22Rv1 (cell line): ENCODE data around the gene SMAD1.

Source experiments
- ZFX ChIP-seq: fragments of 450-650 bp; IDR thresholded peaks from 2 replicates; pipeline ENCODE4 v1.6.1; 2017; ENCODE audit warnings: antibody characterized with exemption, borderline replicate concordance
- TF ChIP-seq, protein P1 (sequence below): fragments of 450-650 bp; IDR thresholded peaks from 2 replicates; pipeline ENCODE4 v1.5.1; 2017; ENCODE audit warnings: mild to moderate bottlenecking

DNA sequence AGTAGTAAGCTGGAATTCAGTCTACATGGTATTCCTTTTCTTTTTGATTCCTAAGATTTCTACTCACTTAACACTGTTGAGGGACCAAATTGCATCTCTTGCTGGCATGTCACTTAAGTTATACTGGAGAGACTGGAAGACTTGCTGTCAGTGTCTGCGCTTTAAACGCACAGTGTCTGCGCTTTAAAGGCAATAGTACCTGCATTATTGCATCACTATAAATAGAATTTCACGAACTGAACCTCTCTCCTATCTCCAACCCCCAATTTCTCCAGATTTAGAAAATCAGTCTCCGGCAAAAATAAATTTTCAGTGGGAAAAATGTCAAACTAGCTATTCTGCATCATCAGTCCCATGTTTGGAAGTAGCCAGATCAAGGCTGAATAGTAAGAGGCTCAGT is 21.2 kb downstream of the SMAD1 start:
- TF ChIP-seq, protein P1, sequence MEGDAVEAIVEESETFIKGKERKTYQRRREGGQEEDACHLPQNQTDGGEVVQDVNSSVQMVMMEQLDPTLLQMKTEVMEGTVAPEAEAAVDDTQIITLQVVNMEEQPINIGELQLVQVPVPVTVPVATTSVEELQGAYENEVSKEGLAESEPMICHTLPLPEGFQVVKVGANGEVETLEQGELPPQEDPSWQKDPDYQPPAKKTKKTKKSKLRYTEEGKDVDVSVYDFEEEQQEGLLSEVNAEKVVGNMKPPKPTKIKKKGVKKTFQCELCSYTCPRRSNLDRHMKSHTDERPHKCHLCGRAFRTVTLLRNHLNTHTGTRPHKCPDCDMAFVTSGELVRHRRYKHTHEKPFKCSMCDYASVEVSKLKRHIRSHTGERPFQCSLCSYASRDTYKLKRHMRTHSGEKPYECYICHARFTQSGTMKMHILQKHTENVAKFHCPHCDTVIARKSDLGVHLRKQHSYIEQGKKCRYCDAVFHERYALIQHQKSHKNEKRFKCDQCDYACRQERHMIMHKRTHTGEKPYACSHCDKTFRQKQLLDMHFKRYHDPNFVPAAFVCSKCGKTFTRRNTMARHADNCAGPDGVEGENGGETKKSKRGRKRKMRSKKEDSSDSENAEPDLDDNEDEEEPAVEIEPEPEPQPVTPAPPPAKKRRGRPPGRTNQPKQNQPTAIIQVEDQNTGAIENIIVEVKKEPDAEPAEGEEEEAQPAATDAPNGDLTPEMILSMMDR, result no peak
- no peak for TF ChIP-seq ZFX
